A673 (cell line): ENCODE data around the gene VWA8. TPM values are rescaled to one million over a fixed set of nuclear protein-coding genes. Genes with fewer than 3 reads are reported as not detected.

ENCODE experiments used
- BruUV-seq: library from RNA; stranded (reverse); fragments of 400-500 nt; replicated peaks from 2 replicates; lab custom pipeline; 2021; lab: Mats Ljungman, UMichigan
- CTCF ChIA-PET: fragments of 300-600 bp; sonication (Branson Sonifier 250); formaldehyde crosslinking; loops from one replicate; lab custom pipeline; 2022; ENCODE audit warnings: antibody characterized with exemption; lab: Charles Lee
- POLR2A ChIA-PET: fragments of 300-600 bp; sonication (Branson Sonifier 250); formaldehyde crosslinking; loops from one replicate; lab custom pipeline; 2022; ENCODE audit warnings: antibody characterized with exemption; ENCODE audit not compliant: low non-redundant PET; lab: Charles Lee
- DNase-seq: peaks from one replicate; pipeline ENCODE4 v3.0.0-alpha.2; 2015; ENCODE audit warnings: low spot score
- H3K27ac ChIP-seq: fragments of 200-600 bp; sonication (generic); 2 replicates; pipeline ENCODE4 v1.5.1; 2016; ENCODE audit warnings: mixed run types, low read depth, mild to moderate bottlenecking, mixed read lengths, antibody characterized with exemption, low read length; ENCODE audit not compliant: poor library complexity, severe bottlenecking
- H3K27me3 ChIP-seq: fragments of 200-600 bp; sonication (generic); replicated peaks from 2 replicates; pipeline ENCODE4 v1.6.1; 2017; ENCODE audit warnings: mixed run types, low read depth, mild to moderate bottlenecking, mixed read lengths, antibody characterized with exemption, low read length; ENCODE audit not compliant: insufficient read depth, poor library complexity
- H3K36me3 ChIP-seq: fragments of 200-600 bp; sonication (generic); 2 replicates; pipeline ENCODE4 v1.6.1; 2016; ENCODE audit warnings: mixed run types, mild to moderate bottlenecking, mixed read lengths, antibody characterized with exemption, low read length; ENCODE audit not compliant: insufficient read depth, poor library complexity, severe bottlenecking
- H3K4me1 ChIP-seq: fragments of 200-600 bp; sonication (generic); 2 replicates; pipeline ENCODE4 v1.6.1; 2017; ENCODE audit warnings: mixed run types, mild to moderate bottlenecking, mixed read lengths, antibody characterized with exemption, low read length; ENCODE audit not compliant: insufficient read depth, poor library complexity, severe bottlenecking
- H3K4me3 ChIP-seq: fragments of 200-600 bp; sonication (generic); 2 replicates; pipeline ENCODE4 v1.5.1; 2016; ENCODE audit warnings: low read depth, mixed run types, mild to moderate bottlenecking, mixed read lengths, low read length; ENCODE audit not compliant: poor library complexity, severe bottlenecking
- H3K9me3 ChIP-seq: fragments of 200-600 bp; sonication (generic); 2 replicates; pipeline ENCODE4 v1.6.1; 2016; ENCODE audit warnings: mixed run types, low read depth, mild to moderate bottlenecking, mixed read lengths, antibody characterized with exemption, low read length; ENCODE audit not compliant: poor library complexity, severe bottlenecking
- EZH2 ChIP-seq: fragments of 200-600 bp; sonication (generic); IDR thresholded peaks from 2 replicates; pipeline ENCODE4 v1.6.1; 2017; ENCODE audit warnings: borderline replicate concordance, low read depth, mild to moderate bottlenecking, mixed read lengths, antibody characterized with exemption, low read length; ENCODE audit not compliant: poor library complexity, severe bottlenecking
- intact Hi-C: fragments of 100-400 bp; cut with micrococcal nuclease; formaldehyde crosslinking; loops from one replicate; pipeline ENCODE4 v1.10.0; 2022; ENCODE audit not compliant: unreplicated experiment
- total RNA-seq: library from RNA; stranded (reverse); gene quantifications from 2 replicates; pipeline ENCODE4 v1.2.3, GENCODE V29; 2021
- TF ChIP-seq, protein P1 (sequence below): fragments of 300-800, 200-600 bp; sonication (generic); conservative IDR thresholded peaks from 2 replicates; pipeline ENCODE4 v1.5.1; 2017; ENCODE audit warnings: low read depth, mild to moderate bottlenecking, antibody characterized with exemption, low read length, moderate library complexity, mixed read lengths

Gene VWA8
- total RNA-seq, 1 experiment from 2014 or later, result 18.5 TPM

GRCh38 chr13:41916173-41916954 lies 44.5 kb downstream of the VWA8 start:
- CTCF ChIA-PET, result interaction anchor here (0.7 kb wide), 1 partner anchor 28 kb away, joined by 3 read pairs; no protein-coding TSS in a partner anchor
- BruUV-seq, result no TSS peak
- intact Hi-C loops, result no loop called here
- DNase-seq, result peak; percentile 45
- Histone ChIP-seq H3K27me3 (no peaks in the 10 kb centered on the region), H3K9me3 (no peaks in the 10 kb centered on the region), H3K4me3 (no peak overlapping the region), H3K27ac (no peak overlapping the region), H3K36me3 (no peaks in the 10 kb centered on the region), H3K4me1 (peaks cover 8% of the 10 kb centered on the region)
- no peak for TF ChIP-seq EZH2
- TF ChIP-seq, protein P1, sequence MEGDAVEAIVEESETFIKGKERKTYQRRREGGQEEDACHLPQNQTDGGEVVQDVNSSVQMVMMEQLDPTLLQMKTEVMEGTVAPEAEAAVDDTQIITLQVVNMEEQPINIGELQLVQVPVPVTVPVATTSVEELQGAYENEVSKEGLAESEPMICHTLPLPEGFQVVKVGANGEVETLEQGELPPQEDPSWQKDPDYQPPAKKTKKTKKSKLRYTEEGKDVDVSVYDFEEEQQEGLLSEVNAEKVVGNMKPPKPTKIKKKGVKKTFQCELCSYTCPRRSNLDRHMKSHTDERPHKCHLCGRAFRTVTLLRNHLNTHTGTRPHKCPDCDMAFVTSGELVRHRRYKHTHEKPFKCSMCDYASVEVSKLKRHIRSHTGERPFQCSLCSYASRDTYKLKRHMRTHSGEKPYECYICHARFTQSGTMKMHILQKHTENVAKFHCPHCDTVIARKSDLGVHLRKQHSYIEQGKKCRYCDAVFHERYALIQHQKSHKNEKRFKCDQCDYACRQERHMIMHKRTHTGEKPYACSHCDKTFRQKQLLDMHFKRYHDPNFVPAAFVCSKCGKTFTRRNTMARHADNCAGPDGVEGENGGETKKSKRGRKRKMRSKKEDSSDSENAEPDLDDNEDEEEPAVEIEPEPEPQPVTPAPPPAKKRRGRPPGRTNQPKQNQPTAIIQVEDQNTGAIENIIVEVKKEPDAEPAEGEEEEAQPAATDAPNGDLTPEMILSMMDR, result no peak
- POLR2A ChIA-PET, result no interaction called here

GRCh38 chr13:41915081-41915480 lies 45.8 kb downstream of the VWA8 start:
- POLR2A ChIA-PET, result no interaction called here
- H3K27ac ChIP-seq, result no peak overlapping the region
- intact Hi-C loops, result no loop called here
- no peaks in the 10 kb centered on the region for H3K9me3 ChIP-seq
- H3K4me3 ChIP-seq, result no peak overlapping the region
- peaks cover 8% of the 10 kb centered on the region for H3K4me1 ChIP-seq
- TF ChIP-seq, protein P1, result no peak
- no peak for TF ChIP-seq EZH2
- CTCF ChIA-PET, result no interaction called here
- no peak for DNase-seq
- BruUV-seq, result no TSS peak
- H3K27me3 ChIP-seq, result no peaks in the 10 kb centered on the region
- H3K36me3 ChIP-seq, result no peaks in the 10 kb centered on the region

DNA sequence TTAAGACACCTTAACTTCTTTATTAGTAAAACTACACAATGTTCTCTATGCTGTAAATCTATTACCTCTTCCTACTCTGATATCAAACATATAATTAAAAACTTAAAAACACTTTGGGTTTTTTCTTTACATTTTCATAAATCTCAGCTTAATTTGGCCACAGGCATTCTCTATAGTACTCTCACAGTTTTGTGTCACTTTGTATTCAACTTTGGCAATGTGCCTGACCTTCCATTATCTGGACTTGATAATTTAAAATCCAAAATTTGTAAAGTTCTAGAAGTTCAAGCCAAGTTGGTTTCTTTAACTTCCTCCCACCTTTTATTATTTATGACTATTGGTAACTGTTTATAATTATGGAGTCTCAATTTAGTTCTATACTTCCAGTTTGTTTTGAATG lies 46.4 kb downstream of the VWA8 start:
- ChIA-PET POLR2A (no interaction called here), CTCF (no interaction called here)
- BruUV-seq, result no TSS peak

More for the DNA sequence above, 46.4 kb downstream of the VWA8 start:
- no peak for DNase-seq
- no peak overlapping the region for H3K27ac ChIP-seq
- peaks cover 8% of the 10 kb centered on the region for H3K4me1 ChIP-seq
- intact Hi-C loops, result no loop called here
- TF ChIP-seq EZH2, result no peak
- TF ChIP-seq, protein P1, result no peak
- H3K9me3 ChIP-seq, result no peaks in the 10 kb centered on the region
- H3K27me3 ChIP-seq, result no peaks in the 10 kb centered on the region
- no peak overlapping the region for H3K4me3 ChIP-seq
- no peaks in the 10 kb centered on the region for H3K36me3 ChIP-seq
